Panc1 (cell line): ENCODE data around the gene NFIB.

Source experiments
- CTCF ChIP-seq: fragments of 450-650 bp; IDR thresholded peaks from 2 replicates; pipeline ENCODE4 v1.5.1; 2017; ENCODE audit warnings: mild to moderate bottlenecking
- POLR2AphosphoS5 ChIP-seq: IDR thresholded peaks from 2 replicates; pipeline ENCODE4 v1.6.1; 2012; ENCODE audit warnings: mild to moderate bottlenecking, low read depth, low read length, moderate library complexity
- REST ChIP-seq, 2 experiments: IDR thresholded peaks; 2 replicates each; pipeline ENCODE4 v1.6.1; 2011 to 2012; ENCODE audit warnings: low read depth in 2 of 2, control low read depth in 1 of 2, low read length in 1 of 2, mild to moderate bottlenecking in 1 of 2, moderate library complexity in 1 of 2; ENCODE audit not compliant: insufficient read depth in 1 of 2
- SIN3A ChIP-seq: IDR thresholded peaks from 2 replicates; pipeline ENCODE4 v1.6.1; 2012; ENCODE audit warnings: low read depth, mild to moderate bottlenecking, low read length, moderate library complexity, borderline replicate concordance; ENCODE audit not compliant: insufficient read depth
- TCF7L2 ChIP-seq: IDR thresholded peaks from 2 replicates; pipeline ENCODE4 v1.6.1; 2011; ENCODE audit warnings: mild to moderate bottlenecking, low read depth, low read length, inconsistent platforms

- TF ChIP-seq CTCF (no peak), SIN3A (no peak), POLR2AphosphoS5 (no peak), REST (IDR thresholded peaks at IDR 0.05; ENCODE audit: insufficient read depth in 1 of 2, low read depth in 2 of 2, low read length in 1 of 2) (no peak), TCF7L2 (no peak)
Measured at GRCh38 chr9:14342736-14343135, 28.8 kb upstream of the NFIB start.
